T-cell (primary cell): ENCODE data around the gene GDE1. TPM values are rescaled to one million over a fixed set of nuclear protein-coding genes. Genes with fewer than 3 reads are reported as not detected.
"Not testable (repeated sequence)": the region's sequence is repeated elsewhere in the genome, so short reads cannot be mapped to it uniquely, and the experiment has no call there.

Source experiments
- ATAC-seq, 4 experiments: fragments of 200-7000 bp in 3 of 4; fragments of 150-1000 bp in 1 of 4; cut with Tn5 transposase; replicated peaks in 1 of 4; 1 replicate in 3 of 4; 2 replicates in 1 of 4; pipeline ENCODE4 v1.10.0; 2021; ENCODE audit warnings: moderate library complexity in 3 of 4, mild to moderate bottlenecking in 2 of 4, moderate number of reproducible peaks in 1 of 4
- CTCF ChIA-PET, 2 donors: fragments of 300-600 bp; sonication (Branson Sonifier 250); formaldehyde crosslinking; loops; one replicate each; lab custom pipeline; 2022; ENCODE audit warnings: antibody characterized with exemption in 2 of 2; lab: Charles Lee
- POLR2A ChIA-PET, 2 donors: fragments of 300-600 bp; sonication (Branson Sonifier 250); formaldehyde crosslinking; loops; one replicate each; lab custom pipeline; 2022; ENCODE audit warnings: antibody characterized with exemption in 2 of 2; lab: Charles Lee
- DNase-seq, 35 experiments: peaks; one replicate each; pipeline versions ENCODE4 v3.0.0 to v3.0.0-alpha.2; 2013 to 2023
- H3K27ac ChIP-seq: one replicate; pipeline ENCODE4 v1.5.1; 2013; ENCODE audit warnings: low read length
- H3K27me3 ChIP-seq, 2 experiments: replicated peaks in 1 of 2; 1 replicate in 1 of 2; 2 replicates in 1 of 2; pipeline versions ENCODE4 v1.6.1 to v1.7.0; 2013; ENCODE audit warnings: low read length in 1 of 2, mixed read lengths in 1 of 2; ENCODE audit not compliant: control insufficient read depth in 2 of 2, insufficient read depth in 2 of 2; ENCODE audit errors: extremely low read depth in 1 of 2
- H3K36me3 ChIP-seq, 2 donors: 1 replicate in 1 of 2; 2 replicates in 1 of 2; pipeline versions ENCODE4 v1.6.1 to v1.7.0; 2013; ENCODE audit warnings: low read length in 1 of 2; ENCODE audit not compliant: control insufficient read depth in 2 of 2, insufficient read depth in 1 of 2; ENCODE audit errors: extremely low read depth in 1 of 2
- H3K4me1 ChIP-seq, 2 experiments: 1 replicate in 1 of 2; 2 replicates in 1 of 2; pipeline versions ENCODE4 v1.6.1 to v1.7.0; 2013; ENCODE audit warnings: low read length in 2 of 2, mixed read lengths in 1 of 2; ENCODE audit not compliant: insufficient read depth in 2 of 2, control insufficient read depth in 1 of 2; ENCODE audit errors: extremely low read depth in 1 of 2
- H3K4me3 ChIP-seq, 2 donors: 1 replicate in 1 of 2; 2 replicates in 1 of 2; pipeline versions ENCODE4 v1.5.1 to v1.7.0; 2013; ENCODE audit warnings: mild to moderate bottlenecking in 2 of 2, low read length in 1 of 2, moderate library complexity in 1 of 2; ENCODE audit not compliant: control insufficient read depth in 1 of 2; ENCODE audit errors: extremely low read depth in 1 of 2
- H3K9me3 ChIP-seq: 2 replicates; pipeline ENCODE4 v1.7.0; 2013
- H3K27ac Mint-ChIP-seq, 2 donors: one replicate each; pipeline ENCODE4 v1.8.0; 2020 to 2021; ENCODE audit warnings: mild to moderate bottlenecking in 2 of 2, mixed read lengths in 2 of 2
- H3K27me3 Mint-ChIP-seq, 2 donors: one replicate each; pipeline ENCODE4 v1.8.0; 2021 to 2022; ENCODE audit warnings: mixed read lengths in 2 of 2
- H3K36me3 Mint-ChIP-seq: one replicate; pipeline ENCODE4 v1.8.0; 2021; ENCODE audit warnings: mixed read lengths
- H3K4me1 Mint-ChIP-seq, 3 donors: one replicate each; pipeline ENCODE4 v1.8.0; 2020 to 2022; ENCODE audit warnings: mixed read lengths in 3 of 3, mild to moderate bottlenecking in 1 of 3
- H3K4me3 Mint-ChIP-seq, 3 donors: one replicate each; pipeline ENCODE4 v1.8.0; 2020 to 2022; ENCODE audit warnings: mild to moderate bottlenecking in 3 of 3, mixed read lengths in 3 of 3, moderate library complexity in 3 of 3
- H3K9me3 Mint-ChIP-seq, 3 donors: one replicate each; pipeline ENCODE4 v1.8.0; 2020 to 2022; ENCODE audit warnings: mixed read lengths in 3 of 3
- WGBS: methylation state at CpG from one replicate; pipeline ENCODE4 v1.1.5; 2013; ENCODE audit warnings: missing lambda C conversion rate; ENCODE audit not compliant: insufficient coverage; 5-methylcytosine and 5-hydroxymethylcytosine counted together
- total RNA-seq, 35 experiments: library from RNA in 6 of 35; stranded (reverse) in 6 of 35; fragments of 120-200 nt in 1 of 35; gene quantifications; one replicate each; pipeline versions ENCODE4 v1.2.1 to v1.2.4 and lab custom pipeline; 2013 to 2026

Gene GDE1
- total RNA-seq, 5 donors from 2014 or later (not counting 1 experiment from before 2014, with no cell fraction given) = 19.8 to 24.8 (median 23.1) TPM

DNA sequence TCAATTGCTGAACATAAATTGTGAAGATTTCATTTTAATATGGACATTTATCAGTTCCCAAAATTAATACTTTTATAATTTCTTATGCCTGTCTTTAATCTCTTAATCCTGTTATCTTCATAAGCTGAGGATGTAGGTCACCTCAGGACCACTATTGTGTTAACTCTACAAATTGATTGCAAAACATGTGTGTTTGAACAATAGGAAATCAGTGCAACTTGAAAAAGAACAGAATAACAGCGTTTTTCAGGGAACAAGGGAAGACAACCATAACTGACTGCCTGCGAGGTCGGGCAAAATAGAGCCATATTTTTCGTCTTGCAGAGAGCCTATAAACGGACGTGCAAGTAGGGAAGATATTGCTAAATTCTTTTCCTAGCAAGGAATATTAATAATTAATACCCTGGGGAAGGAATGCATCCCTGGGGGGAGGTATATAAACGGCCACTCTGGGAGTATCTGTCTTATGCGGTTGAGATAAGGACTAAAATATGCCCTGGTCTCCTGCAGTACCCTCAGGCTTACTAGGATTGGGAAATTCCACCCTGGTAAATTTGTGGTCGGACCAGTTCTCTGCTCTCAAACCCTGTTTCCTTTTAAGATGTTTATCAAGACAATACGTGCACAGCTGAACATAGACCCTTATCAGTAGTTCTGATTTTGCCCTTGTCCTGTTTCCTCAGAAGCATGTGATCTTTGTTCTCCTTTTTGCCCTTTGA, 21.5 kb upstream of the GDE1 start:
- POLR2A ChIA-PET, H3K27me3 ChIP-seq, H3K27ac Mint-ChIP-seq, H3K4me1 Mint-ChIP-seq, H3K27me3 Mint-ChIP-seq, H3K9me3 Mint-ChIP-seq, ATAC-seq, H3K9me3 ChIP-seq, H3K27ac ChIP-seq, H3K4me3 ChIP-seq, H3K4me3 Mint-ChIP-seq, DNase-seq, H3K4me1 ChIP-seq: not testable (repeated sequence)
- CTCF ChIA-PET = interaction anchor here in 1 of 2 donors (1.4 kb wide), 1 partner anchor 11 kb away, joined by 5 read pairs; no protein-coding TSS in a partner anchor
- peaks cover 7 to 54% of the 10 kb centered on the region in 2 donors for H3K36me3 ChIP-seq
- 76% methylated on average over 3 of the region's 10 CpGs for WGBS
- H3K36me3 Mint-ChIP-seq = peaks cover 47% of the 10 kb centered on the region

DNA sequence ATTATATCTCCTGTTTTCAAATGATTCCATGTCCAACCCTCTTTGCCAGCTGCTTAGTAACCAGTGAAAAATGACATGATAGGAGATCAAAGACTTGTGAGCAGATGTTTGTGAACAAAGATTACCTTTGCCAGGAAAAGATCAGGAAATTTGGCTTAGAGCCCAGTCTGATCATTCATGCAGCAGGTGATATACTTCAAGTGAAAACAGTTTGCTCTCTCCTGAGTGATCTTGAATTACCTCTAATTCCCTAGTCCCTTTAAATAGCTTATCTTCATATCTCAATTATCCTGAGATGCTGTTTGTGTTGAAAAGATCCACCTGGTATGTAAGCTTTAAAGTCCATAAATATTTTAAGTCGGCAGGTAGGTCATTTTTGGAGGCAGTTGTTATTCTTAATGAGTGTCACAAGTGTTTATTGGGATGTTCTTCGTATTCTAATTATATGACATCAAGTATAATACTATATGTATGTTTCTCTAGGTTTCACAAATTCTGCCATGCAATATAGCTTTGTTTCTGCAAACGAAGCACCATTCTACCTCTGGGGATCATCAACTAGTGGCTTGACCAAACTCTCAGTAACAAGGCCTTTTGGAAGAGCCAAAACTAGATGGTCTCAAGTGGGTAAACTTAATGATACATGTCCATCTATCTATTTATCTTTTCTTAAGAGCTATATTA, 20.4 kb upstream of the GDE1 start:
- Mint-ChIP-seq H3K4me3 (no peak overlapping the region), H3K27ac (no peak overlapping the region), H3K36me3 (peaks cover 45% of the 10 kb centered on the region), H3K9me3 (peaks cover 0 to 2% (median 0%) of the 10 kb centered on the region in 3 donors), H3K4me1 (no peaks in the 10 kb centered on the region), H3K27me3 (no peaks in the 10 kb centered on the region)
- Histone ChIP-seq H3K4me3 (no peak overlapping the region), H3K27me3 (no peaks in the 10 kb centered on the region), H3K4me1 (no peaks in the 10 kb centered on the region), H3K9me3 (no peaks in the 10 kb centered on the region), H3K27ac (no peak overlapping the region), H3K36me3 (peaks cover 11 to 54% of the 10 kb centered on the region in 2 donors)
- POLR2A ChIA-PET = no interaction called here
- no CpG with 5 or more reads among the region's 3 CpGs for WGBS
- CTCF ChIA-PET = interaction anchor here (0.6 to 1.4 kb wide), 2 partner anchors 12 to 362 kb away, joined by 3 to 5 read pairs; no protein-coding TSS in a partner anchor
- DNase-seq (no peak), ATAC-seq (no peak)

DNA sequence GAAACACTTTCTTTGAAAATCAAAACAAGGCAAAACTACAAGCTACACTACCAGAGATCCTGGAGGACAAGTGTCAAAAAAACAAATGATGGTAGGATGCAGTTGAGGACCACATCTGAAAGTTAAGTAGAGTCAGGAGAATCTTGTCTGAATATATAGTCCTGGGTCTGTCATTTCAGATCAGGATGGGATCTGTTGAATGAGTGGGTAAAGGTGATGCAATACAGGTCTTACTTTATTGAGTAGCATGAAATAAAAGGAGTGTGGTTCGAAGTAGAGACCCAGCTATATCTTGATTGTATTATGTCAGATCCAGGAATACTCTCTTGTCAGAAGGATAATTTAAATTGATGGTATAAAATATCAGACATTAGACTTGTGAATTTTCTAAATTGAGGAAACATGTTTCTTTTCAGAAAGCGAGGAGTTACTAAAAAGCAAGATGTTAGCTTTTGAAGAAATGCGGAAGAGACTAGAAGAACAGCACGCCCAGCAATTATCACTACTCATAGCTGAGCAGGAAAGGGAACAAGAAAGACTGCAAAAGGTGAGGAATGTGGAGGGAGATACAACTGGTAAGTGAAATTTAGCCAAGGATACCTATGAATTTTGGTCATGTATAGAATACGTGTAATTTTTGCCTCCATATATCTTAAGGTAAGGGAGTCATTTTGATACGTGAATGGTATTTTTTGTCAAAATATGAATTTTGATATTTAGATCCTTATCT, 18.5 kb upstream of the GDE1 start:
- no peaks in the 10 kb centered on the region for H3K9me3 ChIP-seq
- no peaks in the 10 kb centered on the region for H3K4me1 ChIP-seq
- ChIA-PET POLR2A (no interaction called here), CTCF (interaction anchor here (0.6 to 1.7 kb wide), 5 partner anchors 9 to 448 kb away, joined by 3 to 8 read pairs (median 3); partner anchors contain the start of gene VPS35L (in 1 of the 2))
- no peak overlapping the region for H3K4me3 ChIP-seq
- no peak overlapping the region for H3K27ac ChIP-seq
- DNase-seq (no peak), ATAC-seq (no peak)
- Mint-ChIP-seq H3K36me3 (peaks cover 56% of the 10 kb centered on the region), H3K27me3 (no peaks in the 10 kb centered on the region), H3K4me1 (no peaks in the 10 kb centered on the region), H3K4me3 (no peak overlapping the region), H3K27ac (no peak overlapping the region), H3K9me3 (peaks cover 0 to 2% (median 0%) of the 10 kb centered on the region in 3 donors)
- H3K27me3 ChIP-seq = no peaks in the 10 kb centered on the region
- H3K36me3 ChIP-seq = peaks cover 11 to 56% of the 10 kb centered on the region in 2 donors
- 100% methylated on average over 1 of the region's 6 CpGs for WGBS

DNA sequence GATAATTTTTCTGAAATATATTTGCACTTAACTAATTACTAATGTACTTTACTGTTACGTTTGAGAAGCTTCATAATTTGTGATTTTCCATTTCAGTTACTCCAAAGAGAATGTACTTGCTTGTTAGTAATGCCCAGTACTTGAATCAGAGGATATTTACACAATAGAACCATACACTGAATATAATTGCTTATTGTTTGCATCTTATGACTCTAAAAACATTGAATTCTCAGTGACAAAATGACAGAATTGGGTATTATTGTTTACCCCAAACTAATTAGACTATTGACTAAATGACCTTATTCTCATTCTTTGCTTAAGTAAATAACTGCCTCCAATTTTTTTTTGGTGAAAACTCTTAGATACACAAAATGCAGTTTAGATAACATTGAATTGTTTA, 10.7 kb upstream of the GDE1 start:
- ATAC-seq = no peak
- no peak overlapping the region for H3K4me3 Mint-ChIP-seq
- H3K4me3 ChIP-seq = no peak overlapping the region
- H3K27ac ChIP-seq = no peak overlapping the region
- ChIA-PET POLR2A (no interaction called here), CTCF (interaction anchor here in 1 of 2 donors (1.0 kb wide), 1 partner anchor 17 kb away, joined by 3 read pairs; no protein-coding TSS in a partner anchor)
- no peaks in the 10 kb centered on the region for H3K4me1 ChIP-seq
- H3K36me3 Mint-ChIP-seq = peaks cover 38% of the 10 kb centered on the region
- H3K9me3 Mint-ChIP-seq = no peaks in the 10 kb centered on the region
- no peaks in the 10 kb centered on the region for H3K27me3 Mint-ChIP-seq
- no peak for DNase-seq
- H3K4me1 Mint-ChIP-seq = no peaks in the 10 kb centered on the region
- H3K27me3 ChIP-seq = no peaks in the 10 kb centered on the region
- peaks cover 0 to 21% of the 10 kb centered on the region in 2 donors for H3K36me3 ChIP-seq
- H3K9me3 ChIP-seq = no peaks in the 10 kb centered on the region
- WGBS = no CpG with 5 or more reads among the region's 1 CpG
- H3K27ac Mint-ChIP-seq = no peak overlapping the region

DNA sequence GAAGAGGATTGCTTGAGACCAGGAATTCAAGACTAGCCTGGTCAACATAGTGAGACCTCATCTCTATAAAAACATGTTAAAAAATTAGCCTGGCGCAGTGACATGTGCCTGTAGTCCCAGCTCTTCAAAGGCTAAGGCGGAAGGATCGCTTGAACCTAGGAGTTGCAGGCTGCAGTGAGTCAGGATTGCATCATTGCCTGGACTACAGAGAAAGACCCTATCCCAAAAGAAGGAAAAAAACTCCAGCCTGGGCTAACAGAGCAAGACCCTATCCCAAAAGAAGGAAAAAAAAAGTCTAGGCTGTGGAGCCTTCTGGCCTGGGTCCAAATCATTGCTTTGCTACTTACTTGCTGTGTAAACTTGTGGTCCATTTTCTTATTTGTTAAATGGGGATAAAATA, 6.8 kb upstream of the GDE1 start:
- peaks cover 20% of the 10 kb centered on the region for H3K36me3 Mint-ChIP-seq
- ATAC-seq (no peak), DNase-seq (no peak)
- Histone ChIP-seq H3K27ac (no peak overlapping the region), H3K4me1 (peaks cover 11 to 12% of the 10 kb centered on the region in 2 experiments), H3K36me3 (peaks cover 0 to 9% of the 10 kb centered on the region in 2 donors), H3K9me3 (no peaks in the 10 kb centered on the region), H3K27me3 (no peaks in the 10 kb centered on the region), H3K4me3 (no peak overlapping the region)
- H3K4me1 Mint-ChIP-seq = peaks cover 17 to 20% (median 17%) of the 10 kb centered on the region in 3 donors
- CTCF ChIA-PET = no interaction called here
- WGBS = 100% methylated on average over 2 of the region's 3 CpGs
- H3K9me3 Mint-ChIP-seq = no peaks in the 10 kb centered on the region
- no peaks in the 10 kb centered on the region for H3K27me3 Mint-ChIP-seq
- POLR2A ChIA-PET = no interaction called here
- no peak overlapping the region for H3K4me3 Mint-ChIP-seq
- H3K27ac Mint-ChIP-seq = no peak overlapping the region

DNA sequence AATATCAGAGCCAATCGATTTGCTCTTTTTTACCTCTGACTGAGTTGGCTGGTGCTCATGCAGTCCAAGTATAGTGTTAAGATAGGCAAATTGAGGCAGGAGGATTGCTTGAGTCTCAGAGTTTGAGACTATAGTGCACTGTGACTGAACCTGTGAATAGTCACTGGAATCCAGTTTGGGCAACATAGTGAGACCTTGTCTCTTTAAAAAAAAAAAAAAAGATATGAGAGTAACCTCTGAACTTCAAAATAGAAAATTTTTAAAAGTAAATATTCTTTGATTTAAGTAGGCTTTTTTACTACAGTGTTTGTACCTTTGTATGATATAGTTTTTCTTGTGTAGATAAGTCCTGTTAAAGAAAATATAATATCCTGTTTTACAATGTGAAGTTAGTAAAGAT, 5.3 kb upstream of the GDE1 start:
- 100% methylated on average over 1 of the region's 1 CpG for WGBS
- H3K9me3 Mint-ChIP-seq = no peaks in the 10 kb centered on the region
- no peaks in the 10 kb centered on the region for H3K27me3 Mint-ChIP-seq
- ChIA-PET CTCF (no interaction called here), POLR2A (no interaction called here)
- H3K27ac Mint-ChIP-seq = no peak overlapping the region
- Histone ChIP-seq H3K4me3 (no peak overlapping the region), H3K9me3 (no peaks in the 10 kb centered on the region), H3K27ac (no peak overlapping the region), H3K4me1 (peaks cover 12 to 21% of the 10 kb centered on the region in 2 experiments), H3K36me3 (peaks cover 0 to 9% of the 10 kb centered on the region in 2 donors), H3K27me3 (no peaks in the 10 kb centered on the region)
- H3K4me3 Mint-ChIP-seq = no peak overlapping the region
- H3K36me3 Mint-ChIP-seq = peaks cover 13% of the 10 kb centered on the region
- H3K4me1 Mint-ChIP-seq = peaks cover 26 to 30% (median 26%) of the 10 kb centered on the region in 3 donors
- no peak for ATAC-seq
- no peak for DNase-seq
